Lower lobe of right lung (tissue), 2 donors: ENCODE measurements around the gene ARF5. TPM values are rescaled to one million over a fixed set of nuclear protein-coding genes. Genes with fewer than 3 reads are reported as not detected.

Experiments
- ATAC-seq, 2 donors: fragments of 200-7000 bp; cut with Tn5 transposase; one replicate each; pipeline ENCODE4 v1.9.1; 2020 to 2022; ENCODE audit warnings: mild to moderate bottlenecking in 2 of 2, moderate library complexity in 2 of 2
- DNase-seq: peaks from one replicate; pipeline ENCODE4 v3.0.0-alpha.2; 2020
- H3K27ac ChIP-seq: fragments of 200-600 bp; one replicate; pipeline ENCODE4 v1.8.0; 2022
- H3K27me3 ChIP-seq: fragments of 200-600 bp; one replicate; pipeline ENCODE4 v1.8.0; 2022; ENCODE audit warnings: low read depth
- H3K36me3 ChIP-seq: fragments of 200-600 bp; one replicate; pipeline ENCODE4 v1.8.0; 2022; ENCODE audit warnings: mild to moderate bottlenecking
- H3K4me1 ChIP-seq: fragments of 200-600 bp; one replicate; pipeline ENCODE4 v1.8.0; 2022
- H3K4me3 ChIP-seq: fragments of 200-600 bp; one replicate; pipeline ENCODE4 v1.8.0; 2022; ENCODE audit warnings: mild to moderate bottlenecking
- H3K9me3 ChIP-seq: fragments of 200-600 bp; one replicate; pipeline ENCODE4 v1.8.0; 2022
- intact Hi-C: fragments of 100-400 bp; cut with DNase I; formaldehyde crosslinking; loops from one replicate; pipeline ENCODE4 v1.11.0; 2022
- total RNA-seq: library from RNA; stranded (reverse); fragmentation: NEBNext Ultra II Directional; extraction: Animal tissue kit (Norgen Biotek cat#: 25700); gene quantifications from one replicate; pipeline ENCODE4 v1.2.1, GENCODE V29; 2021
- TF ChIP-seq, protein P1 (sequence below): fragments of 200-600 bp; IDR thresholded peaks from one replicate; pipeline ENCODE4 v1.8.0; 2022; ENCODE audit warnings: antibody characterized with exemption, mild to moderate bottlenecking
- donor health status: DM: no; HTN: yes; CAD: no; lungs with severe emphysema.

Gene ARF5
- total RNA-seq, 1 donor from 2014 or later: 88.6 TPM

DNA sequence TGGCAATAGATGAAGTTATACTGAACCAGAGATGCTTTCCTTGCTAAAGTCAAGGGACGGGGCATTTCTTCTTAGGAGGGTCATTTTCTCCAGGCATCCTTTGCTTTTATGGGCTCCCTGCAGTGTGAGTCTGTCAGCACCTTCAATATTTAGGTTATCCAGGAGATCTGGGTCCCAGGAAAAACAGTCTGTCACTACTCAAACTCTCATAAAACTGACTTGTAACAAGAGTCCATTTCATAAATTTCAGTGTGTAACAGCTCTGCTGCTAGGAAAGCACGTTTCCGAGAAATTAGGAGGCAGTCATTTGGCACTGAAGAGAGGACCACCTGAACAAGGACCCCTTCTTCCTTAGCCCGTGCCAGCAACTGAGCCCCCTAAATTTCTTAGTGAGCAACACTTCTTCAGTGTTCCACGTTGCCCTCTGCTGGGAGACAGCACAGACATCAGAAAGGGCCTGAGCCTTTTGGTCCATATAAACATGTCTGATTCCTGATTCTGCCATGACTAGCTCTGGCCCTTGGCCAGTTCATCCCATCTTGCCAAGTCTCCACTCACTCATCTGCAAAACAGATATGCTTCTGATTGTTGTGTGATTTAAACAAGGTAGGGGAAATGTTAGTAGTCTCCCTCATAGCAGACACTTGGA, 10.1 kb upstream of the ARF5 start:
- no peaks in the 10 kb centered on the region for H3K9me3 ChIP-seq
- H3K27ac ChIP-seq: no peak overlapping the region
- TF ChIP-seq, protein P1, sequence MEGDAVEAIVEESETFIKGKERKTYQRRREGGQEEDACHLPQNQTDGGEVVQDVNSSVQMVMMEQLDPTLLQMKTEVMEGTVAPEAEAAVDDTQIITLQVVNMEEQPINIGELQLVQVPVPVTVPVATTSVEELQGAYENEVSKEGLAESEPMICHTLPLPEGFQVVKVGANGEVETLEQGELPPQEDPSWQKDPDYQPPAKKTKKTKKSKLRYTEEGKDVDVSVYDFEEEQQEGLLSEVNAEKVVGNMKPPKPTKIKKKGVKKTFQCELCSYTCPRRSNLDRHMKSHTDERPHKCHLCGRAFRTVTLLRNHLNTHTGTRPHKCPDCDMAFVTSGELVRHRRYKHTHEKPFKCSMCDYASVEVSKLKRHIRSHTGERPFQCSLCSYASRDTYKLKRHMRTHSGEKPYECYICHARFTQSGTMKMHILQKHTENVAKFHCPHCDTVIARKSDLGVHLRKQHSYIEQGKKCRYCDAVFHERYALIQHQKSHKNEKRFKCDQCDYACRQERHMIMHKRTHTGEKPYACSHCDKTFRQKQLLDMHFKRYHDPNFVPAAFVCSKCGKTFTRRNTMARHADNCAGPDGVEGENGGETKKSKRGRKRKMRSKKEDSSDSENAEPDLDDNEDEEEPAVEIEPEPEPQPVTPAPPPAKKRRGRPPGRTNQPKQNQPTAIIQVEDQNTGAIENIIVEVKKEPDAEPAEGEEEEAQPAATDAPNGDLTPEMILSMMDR: no peak
- peak in 1 of 2 donors; percentile 21 for ATAC-seq
- no peak overlapping the region for H3K4me3 ChIP-seq
- intact Hi-C loops: no loop called here
- no peaks in the 10 kb centered on the region for H3K27me3 ChIP-seq
- DNase-seq: no peak
- peaks cover 44% of the 10 kb centered on the region for H3K36me3 ChIP-seq
- peaks cover 20% of the 10 kb centered on the region for H3K4me1 ChIP-seq

DNA sequence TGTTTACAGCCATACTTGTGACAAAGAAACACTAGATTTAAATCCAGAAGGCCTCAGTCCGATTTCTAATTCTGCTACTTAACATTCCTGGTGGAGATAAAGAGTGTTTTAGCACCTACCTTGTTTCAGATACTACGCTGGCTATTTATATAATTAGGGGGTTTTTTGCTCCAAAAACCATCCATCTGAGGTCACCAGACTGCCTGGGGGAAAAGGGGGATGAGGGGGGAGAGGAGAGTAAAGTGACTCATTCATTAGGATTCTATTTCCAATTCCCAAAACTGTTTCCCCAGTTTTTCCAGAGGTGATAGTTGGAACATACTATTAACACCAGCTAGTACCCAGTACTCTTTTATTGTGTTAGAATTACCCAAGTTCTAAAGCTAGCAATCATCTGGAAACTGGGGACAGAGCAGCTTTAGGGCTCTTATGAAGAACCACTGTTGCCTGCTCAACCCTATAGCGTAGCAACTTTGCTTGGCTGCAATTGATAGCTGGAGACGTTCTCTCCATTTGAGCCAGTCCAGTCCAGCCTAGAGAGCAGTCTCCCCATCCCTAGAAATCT, 9.4 kb upstream of the ARF5 start:
- ATAC-seq: no peak
- TF ChIP-seq, protein P1: no peak
- Histone ChIP-seq H3K27me3 (no peaks in the 10 kb centered on the region), H3K27ac (no peak overlapping the region), H3K36me3 (peaks cover 46% of the 10 kb centered on the region), H3K4me3 (no peak overlapping the region), H3K4me1 (peaks cover 26% of the 10 kb centered on the region), H3K9me3 (no peaks in the 10 kb centered on the region)
- no peak for DNase-seq
- intact Hi-C loops: no loop called here

DNA sequence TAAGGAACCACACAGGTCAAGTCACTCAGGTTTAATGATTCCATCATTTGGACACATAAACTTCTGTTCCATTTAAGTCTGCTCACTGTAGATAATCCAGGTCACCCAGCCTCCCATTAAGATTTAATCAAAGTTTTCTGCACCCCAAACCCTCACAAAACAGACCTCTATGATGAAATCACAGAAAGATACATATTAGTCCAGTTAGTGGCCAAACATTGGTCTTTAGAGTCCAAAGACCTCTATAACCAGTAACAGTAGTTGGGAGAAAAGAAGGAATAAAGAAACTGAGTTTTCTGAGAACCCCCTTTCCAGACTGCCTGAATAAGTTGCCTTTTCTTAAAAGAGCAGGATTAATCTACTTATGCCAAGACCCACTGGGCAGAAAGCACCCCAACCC, 7.6 kb upstream of the ARF5 start:
- TF ChIP-seq, protein P1: no peak
- Histone ChIP-seq H3K9me3 (no peaks in the 10 kb centered on the region), H3K4me3 (no peak overlapping the region), H3K27me3 (no peaks in the 10 kb centered on the region), H3K27ac (no peak overlapping the region), H3K36me3 (peaks cover 46% of the 10 kb centered on the region), H3K4me1 (peaks cover 37% of the 10 kb centered on the region)
- ATAC-seq (no peak), DNase-seq (no peak)
- intact Hi-C loops: no loop called here

DNA sequence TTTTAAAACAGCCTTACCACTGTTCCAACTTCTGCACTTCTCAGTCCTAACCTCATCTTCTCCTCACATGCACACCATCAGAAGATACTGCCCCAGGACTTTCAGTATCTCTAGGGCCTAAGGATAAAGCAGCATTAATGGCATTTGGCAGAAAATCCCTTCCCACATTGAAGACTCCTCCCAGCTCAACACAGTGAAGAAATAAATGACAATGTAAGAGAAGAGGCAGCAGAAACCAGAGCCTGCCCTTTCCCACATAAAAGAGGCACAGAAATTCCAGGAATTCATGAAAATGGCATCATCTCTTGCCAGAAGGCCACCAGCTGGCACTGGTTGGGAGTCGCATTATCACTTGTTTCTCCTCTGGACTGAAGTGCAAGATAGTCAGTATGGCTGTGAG, 6.5 kb upstream of the ARF5 start:
- H3K27me3 ChIP-seq: no peaks in the 10 kb centered on the region
- no peaks in the 10 kb centered on the region for H3K9me3 ChIP-seq
- TF ChIP-seq, protein P1: no peak
- ATAC-seq (no peak), DNase-seq (no peak)
- peaks cover 46% of the 10 kb centered on the region for H3K36me3 ChIP-seq
- no peak overlapping the region for H3K27ac ChIP-seq
- no peak overlapping the region for H3K4me3 ChIP-seq
- H3K4me1 ChIP-seq: peaks cover 37% of the 10 kb centered on the region
- intact Hi-C loops: no loop called here

DNA sequence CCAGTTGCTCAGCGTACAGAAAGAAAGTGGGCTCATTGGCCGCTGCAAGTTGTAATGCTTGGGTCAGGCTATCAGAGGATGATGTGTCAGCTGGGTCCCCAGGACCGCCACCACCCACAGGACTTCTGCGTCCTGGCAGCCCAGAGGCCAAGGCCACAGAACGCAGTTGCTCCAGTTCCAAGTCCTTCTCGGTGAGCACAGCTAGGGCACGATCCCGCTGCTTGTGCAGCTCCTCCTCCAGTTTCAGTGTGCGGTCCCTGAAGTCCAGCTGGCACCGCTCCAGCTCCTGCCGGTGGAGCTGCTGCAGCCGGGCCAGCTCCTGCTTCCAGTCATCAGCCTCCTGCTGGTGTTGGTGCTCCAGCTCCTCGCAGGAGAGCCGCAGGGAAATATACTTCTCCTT, 5.8 kb upstream of the ARF5 start:
- H3K4me1 ChIP-seq: peaks cover 40% of the 10 kb centered on the region

More for the DNA sequence above, 5.8 kb upstream of the ARF5 start:
- intact Hi-C loops: no loop called here
- no peak overlapping the region for H3K27ac ChIP-seq
- no peak for ATAC-seq
- DNase-seq: no peak
- peaks cover 46% of the 10 kb centered on the region for H3K36me3 ChIP-seq
- TF ChIP-seq, protein P1: no peak
- no peaks in the 10 kb centered on the region for H3K27me3 ChIP-seq
- no peaks in the 10 kb centered on the region for H3K9me3 ChIP-seq
- H3K4me3 ChIP-seq: no peak overlapping the region
